ENCODE measurements around the gene STARD3. TPM values are rescaled to one million over a fixed set of nuclear protein-coding genes. Genes with fewer than 3 reads are reported as not detected.
A peak's percentile ranks its signal among the peaks of the same experiment; 100 is the strongest.

The STARD3 gene
- total RNA-seq, 4 donors from 2014 or later, result 51.7 to 156 (median 83.9) TPM

- Histone ChIP-seq H3K27me3 (peaks cover 96% of the 10 kb centered on the region), H3K4me1 (peaks cover 46% of the 10 kb centered on the region), H3K27ac (no peak overlapping the region), H3K36me3 (no peaks in the 10 kb centered on the region), H3K9me3 (no peaks in the 10 kb centered on the region), H3K4me3 (no peak overlapping the region)
- 25% methylated on average over 15 of the region's 15 CpGs for WGBS
- peak in 1 of 2 donors; percentile 58 for DNase-seq (ENCODE audit: low spot score in 2 of 2)
- TF ChIP-seq, protein P1, sequence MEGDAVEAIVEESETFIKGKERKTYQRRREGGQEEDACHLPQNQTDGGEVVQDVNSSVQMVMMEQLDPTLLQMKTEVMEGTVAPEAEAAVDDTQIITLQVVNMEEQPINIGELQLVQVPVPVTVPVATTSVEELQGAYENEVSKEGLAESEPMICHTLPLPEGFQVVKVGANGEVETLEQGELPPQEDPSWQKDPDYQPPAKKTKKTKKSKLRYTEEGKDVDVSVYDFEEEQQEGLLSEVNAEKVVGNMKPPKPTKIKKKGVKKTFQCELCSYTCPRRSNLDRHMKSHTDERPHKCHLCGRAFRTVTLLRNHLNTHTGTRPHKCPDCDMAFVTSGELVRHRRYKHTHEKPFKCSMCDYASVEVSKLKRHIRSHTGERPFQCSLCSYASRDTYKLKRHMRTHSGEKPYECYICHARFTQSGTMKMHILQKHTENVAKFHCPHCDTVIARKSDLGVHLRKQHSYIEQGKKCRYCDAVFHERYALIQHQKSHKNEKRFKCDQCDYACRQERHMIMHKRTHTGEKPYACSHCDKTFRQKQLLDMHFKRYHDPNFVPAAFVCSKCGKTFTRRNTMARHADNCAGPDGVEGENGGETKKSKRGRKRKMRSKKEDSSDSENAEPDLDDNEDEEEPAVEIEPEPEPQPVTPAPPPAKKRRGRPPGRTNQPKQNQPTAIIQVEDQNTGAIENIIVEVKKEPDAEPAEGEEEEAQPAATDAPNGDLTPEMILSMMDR (IDR thresholded peaks at IDR 0.05), result no peak
- TF ChIP-seq POLR2A (IDR thresholded peaks at IDR 0.05), result no peak
- TF ChIP-seq POLR2AphosphoS5 (IDR thresholded peaks at IDR 0.05), result no peak
- no peak for TF ChIP-seq EP300 (IDR thresholded peaks at IDR 0.05)
These were observed 28.6 kb upstream of the STARD3 start for GRCh38 chr17:39608142-39608981.

- H3K4me1 ChIP-seq, result peaks cover 38% of the 10 kb centered on the region
- H3K27me3 ChIP-seq, result peaks cover 85% of the 10 kb centered on the region
- TF ChIP-seq POLR2AphosphoS5 (IDR thresholded peaks at IDR 0.05) (no peak), EP300 (IDR thresholded peaks at IDR 0.05) (no peak), POLR2A (IDR thresholded peaks at IDR 0.05) (no peak)
- TF ChIP-seq, protein P1 (IDR thresholded peaks at IDR 0.05), result no peak
- WGBS, result 82% methylated on average over 4 of the region's 4 CpGs
- no peak for DNase-seq (ENCODE audit: low spot score in 2 of 2)
- no peak overlapping the region for H3K4me3 ChIP-seq
- H3K27ac ChIP-seq, result no peak overlapping the region
- no peaks in the 10 kb centered on the region for H3K36me3 ChIP-seq
- no peaks in the 10 kb centered on the region for H3K9me3 ChIP-seq
These were observed 27.4 kb upstream of the STARD3 start for GRCh38 chr17:39609416-39610025.

GRCh38 chr17:39611401-39612112 is 25.4 kb upstream of the STARD3 start:
- H3K27ac ChIP-seq, result no peak overlapping the region
- TF ChIP-seq POLR2A (IDR thresholded peaks at IDR 0.05) (no peak), POLR2AphosphoS5 (IDR thresholded peaks at IDR 0.05) (no peak), EP300 (IDR thresholded peaks at IDR 0.05) (no peak)
- TF ChIP-seq, protein P1 (IDR thresholded peaks at IDR 0.05), result no peak
- no peak overlapping the region for H3K4me3 ChIP-seq
- H3K36me3 ChIP-seq, result no peaks in the 10 kb centered on the region
- peaks cover 64% of the 10 kb centered on the region for H3K27me3 ChIP-seq
- 72% methylated on average over 9 of the region's 9 CpGs for WGBS
- H3K4me1 ChIP-seq, result peaks cover 17% of the 10 kb centered on the region
- DNase-seq (ENCODE audit: low spot score in 2 of 2), result peak in 1 of 2 donors; percentile 49
- H3K9me3 ChIP-seq, result no peaks in the 10 kb centered on the region

- no peak overlapping the region for H3K27ac ChIP-seq
- no peak for DNase-seq (ENCODE audit: low spot score in 2 of 2)
- H3K36me3 ChIP-seq, result no peaks in the 10 kb centered on the region
- no peak for TF ChIP-seq EP300 (IDR thresholded peaks at IDR 0.05)
- TF ChIP-seq POLR2AphosphoS5 (IDR thresholded peaks at IDR 0.05), result no peak
- TF ChIP-seq POLR2A (IDR thresholded peaks at IDR 0.05), result no peak
- TF ChIP-seq, protein P1 (IDR thresholded peaks at IDR 0.05), result no peak
- WGBS, result 82% methylated on average over 14 of the region's 22 CpGs
- peaks cover 11% of the 10 kb centered on the region for H3K4me1 ChIP-seq
- no peak overlapping the region for H3K4me3 ChIP-seq
- H3K9me3 ChIP-seq, result no peaks in the 10 kb centered on the region
- peaks cover 56% of the 10 kb centered on the region for H3K27me3 ChIP-seq
These were observed 24.6 kb upstream of the STARD3 start for GRCh38 chr17:39612291-39612894.
